ENCODE data around the gene WDR33.
"Not testable (repeated sequence)": the region's sequence is repeated elsewhere in the genome, so short reads cannot be mapped to it uniquely, and the experiment has no call there.

The WDR33 gene

GRCh38 chr2:127771756-127772155, 39.2 kb downstream of the WDR33 start:
- FAIRE-seq (no peak), DNase-seq (ENCODE audit: insufficient read length) (no peak)
- TF ChIP-seq POLR2A (IDR thresholded peaks at IDR 0.05; ENCODE audit: low read depth, low read length): no peak
- TF ChIP-seq TAF1 (IDR thresholded peaks at IDR 0.05; ENCODE audit: borderline replicate concordance, low read depth, low read length): no peak
- TF ChIP-seq POLR2AphosphoS5 (IDR thresholded peaks at IDR 0.05; ENCODE audit: low read depth, low read length): no peak

GRCh38 chr2:127770973-127771735, 39.8 kb downstream of the WDR33 start:
- TF ChIP-seq TAF1 (IDR thresholded peaks at IDR 0.05; ENCODE audit: borderline replicate concordance, low read depth, low read length) (no peak), POLR2A (IDR thresholded peaks at IDR 0.05; ENCODE audit: low read depth, low read length) (no peak), POLR2AphosphoS5 (IDR thresholded peaks at IDR 0.05; ENCODE audit: low read depth, low read length) (no peak)
- FAIRE-seq (no peak), DNase-seq (ENCODE audit: insufficient read length) (no peak)

GRCh38 chr2:127770534-127770933, 40.4 kb downstream of the WDR33 start:
- FAIRE-seq: not testable (repeated sequence)

GRCh38 chr2:127769587-127769986, 41.4 kb downstream of the WDR33 start:
- TF ChIP-seq TAF1 (IDR thresholded peaks at IDR 0.05; ENCODE audit: borderline replicate concordance, low read depth, low read length) (no peak), POLR2A (IDR thresholded peaks at IDR 0.05; ENCODE audit: low read depth, low read length) (no peak), POLR2AphosphoS5 (IDR thresholded peaks at IDR 0.05; ENCODE audit: low read depth, low read length) (no peak)
- DNase-seq (ENCODE audit: insufficient read length) (no peak), FAIRE-seq (no peak)

More at GRCh38 chr2:127770534-127770933, 40.4 kb downstream of the WDR33 start:
- not testable (repeated sequence) for DNase-seq (ENCODE audit: insufficient read length)

- FAIRE-seq (no peak), DNase-seq (ENCODE audit: insufficient read length) (no peak)
- no peak for TF ChIP-seq POLR2A (IDR thresholded peaks at IDR 0.05; ENCODE audit: low read depth, low read length)
- TF ChIP-seq POLR2AphosphoS5 (IDR thresholded peaks at IDR 0.05; ENCODE audit: low read depth, low read length): no peak
- no peak for TF ChIP-seq TAF1 (IDR thresholded peaks at IDR 0.05; ENCODE audit: borderline replicate concordance, low read depth, low read length)
Observed at GRCh38 chr2:127768775-127769479, 42.0 kb downstream of the WDR33 start.

GRCh38 chr2:127763776-127764175, 47.2 kb downstream of the WDR33 start:
- TF ChIP-seq TAF1 (IDR thresholded peaks at IDR 0.05; ENCODE audit: borderline replicate concordance, low read depth, low read length) (no peak), POLR2A (IDR thresholded peaks at IDR 0.05; ENCODE audit: low read depth, low read length) (no peak), POLR2AphosphoS5 (IDR thresholded peaks at IDR 0.05; ENCODE audit: low read depth, low read length) (no peak)
- FAIRE-seq: no peak
- DNase-seq (ENCODE audit: insufficient read length): no peak

- TF ChIP-seq POLR2A (IDR thresholded peaks at IDR 0.05; ENCODE audit: low read depth, low read length) (no peak), POLR2AphosphoS5 (IDR thresholded peaks at IDR 0.05; ENCODE audit: low read depth, low read length) (no peak), TAF1 (IDR thresholded peaks at IDR 0.05; ENCODE audit: borderline replicate concordance, low read depth, low read length) (no peak)
- DNase-seq (ENCODE audit: insufficient read length): no peak
- FAIRE-seq: no peak
Observed at GRCh38 chr2:127762846-127763245, 48.1 kb downstream of the WDR33 start.

GRCh38 chr2:127762441-127762840, 48.5 kb downstream of the WDR33 start:
- FAIRE-seq: no peak
- no peak for DNase-seq (ENCODE audit: insufficient read length)
- TF ChIP-seq POLR2AphosphoS5 (IDR thresholded peaks at IDR 0.05; ENCODE audit: low read depth, low read length) (no peak), TAF1 (IDR thresholded peaks at IDR 0.05; ENCODE audit: borderline replicate concordance, low read depth, low read length) (no peak), POLR2A (IDR thresholded peaks at IDR 0.05; ENCODE audit: low read depth, low read length) (no peak)

- FAIRE-seq (no peak), DNase-seq (ENCODE audit: insufficient read length) (no peak)
- TF ChIP-seq POLR2AphosphoS5 (IDR thresholded peaks at IDR 0.05; ENCODE audit: low read depth, low read length) (no peak), POLR2A (IDR thresholded peaks at IDR 0.05; ENCODE audit: low read depth, low read length) (no peak), TAF1 (IDR thresholded peaks at IDR 0.05; ENCODE audit: borderline replicate concordance, low read depth, low read length) (no peak)
Observed at GRCh38 chr2:127759931-127760330, 51.0 kb downstream of the WDR33 start.

- TF ChIP-seq POLR2A (IDR thresholded peaks at IDR 0.05; ENCODE audit: low read depth, low read length) (no peak), POLR2AphosphoS5 (IDR thresholded peaks at IDR 0.05; ENCODE audit: low read depth, low read length) (no peak), TAF1 (IDR thresholded peaks at IDR 0.05; ENCODE audit: borderline replicate concordance, low read depth, low read length) (no peak)
- FAIRE-seq (no peak), DNase-seq (ENCODE audit: insufficient read length) (no peak)
Observed at GRCh38 chr2:127754186-127754585, 56.8 kb downstream of the WDR33 start.

- FAIRE-seq: no peak
- TF ChIP-seq POLR2AphosphoS5 (IDR thresholded peaks at IDR 0.05; ENCODE audit: low read depth, low read length): no peak
- no peak for TF ChIP-seq TAF1 (IDR thresholded peaks at IDR 0.05; ENCODE audit: borderline replicate concordance, low read depth, low read length)
- no peak for TF ChIP-seq POLR2A (IDR thresholded peaks at IDR 0.05; ENCODE audit: low read depth, low read length)
Observed at GRCh38 chr2:127753374-127753773, 57.6 kb downstream of the WDR33 start.

GRCh38 chr2:127749537-127749936, 61.4 kb downstream of the WDR33 start:
- peak; percentile 38 for FAIRE-seq

More at GRCh38 chr2:127753374-127753773, 57.6 kb downstream of the WDR33 start:
- DNase-seq (ENCODE audit: insufficient read length): no peak

More at GRCh38 chr2:127749537-127749936, 61.4 kb downstream of the WDR33 start:
- peak; percentile 19 for DNase-seq (ENCODE audit: insufficient read length)
